Measurements from ENCODE around the gene IQSEC1. TPM values are rescaled to one million over a fixed set of nuclear protein-coding genes. Genes with fewer than 3 reads are reported as not detected.

IQSEC1 gene
- total RNA-seq, 1 experiment from 2014 or later = 28.1 TPM

GRCh38 chr3:13079510-13079909 is 6.3 kb upstream of the IQSEC1 start:
- Histone ChIP-seq H3K9me3 (ENCODE audit: control insufficient read depth in 1 of 2, insufficient read depth in 1 of 2, low read depth in 1 of 2, low read length in 2 of 2) (no peaks in the 10 kb centered on the region), H2AFZ (ENCODE audit: low read depth, low read length, poor library complexity, severe bottlenecking) (no peak overlapping the region), H3K36me3 (ENCODE audit: control insufficient read depth in 1 of 2, insufficient read depth in 2 of 2, low read length in 2 of 2) (no peaks in the 10 kb centered on the region), H3K9ac (ENCODE audit: low read length) (no peak overlapping the region), H3K4me2 (ENCODE audit: low read length) (no peak overlapping the region), H3K27ac (ENCODE audit: low read depth, low read length) (no peak overlapping the region), H3K79me2 (ENCODE audit: insufficient read depth, low read length) (no peaks in the 10 kb centered on the region), H3K9me2 (ENCODE audit: insufficient read depth) (no peaks in the 10 kb centered on the region), H3K27me3 (ENCODE audit: insufficient read depth, low read length) (peaks cover 26% of the 10 kb centered on the region), H3K4me3 (replicated peaks in 1 of 2; ENCODE audit: low read depth in 1 of 2, low read length in 2 of 2) (no peak overlapping the region), H3K4me1 (ENCODE audit: control insufficient read depth in 1 of 2, insufficient read depth in 2 of 2, low read length in 2 of 2) (no peaks in the 10 kb centered on the region), H4K20me1 (ENCODE audit: insufficient read depth) (no peaks in the 10 kb centered on the region)
- CTCF ChIA-PET = no interaction called here
- TF ChIP-seq TCF7L2 (IDR thresholded peaks at IDR 0.05; ENCODE audit: borderline replicate concordance, extremely low read depth, insufficient read depth, insufficient read length) (no peak), EGR1 (IDR thresholded peaks at IDR 0.05; ENCODE audit: low read depth) (no peak)
- no peak for ATAC-seq
- intact Hi-C loops (cut with micrococcal nuclease) = no loop called here
- POLR2A ChIA-PET = no interaction called here
- RAD21 ChIA-PET (ENCODE audit: low non-redundant PET in 1 of 2, low total read pairs in 2 of 2, uncharacterized antibody in 2 of 2, unreplicated experiment in 2 of 2) = no interaction called here
- no TSS peak for BruUV-seq (replicated peaks)
- DNase-seq (ENCODE audit: low read depth, low spot score) = no peak

- DNase-seq (ENCODE audit: low read depth, low spot score) = no peak
- ChIA-PET POLR2A (no interaction called here), CTCF (no interaction called here), RAD21 (ENCODE audit: low non-redundant PET in 1 of 2, low total read pairs in 2 of 2, uncharacterized antibody in 2 of 2, unreplicated experiment in 2 of 2) (no interaction called here)
- H3K79me2 ChIP-seq (ENCODE audit: insufficient read depth, low read length) = no peaks in the 10 kb centered on the region
- no TSS peak for BruUV-seq (replicated peaks)
- intact Hi-C loops (cut with micrococcal nuclease) = no loop called here
- TF ChIP-seq ZBTB33 (IDR thresholded peaks at IDR 0.05; ENCODE audit: extremely low read depth, insufficient replicate concordance, low read length) (no peak), ZFX (IDR thresholded peaks at IDR 0.05) (no peak), SIN3A (IDR thresholded peaks at IDR 0.05; ENCODE audit: low read depth) (no peak), SRF (IDR thresholded peaks at IDR 0.05; ENCODE audit: low read depth) (no peak), FOSL1 (IDR thresholded peaks at IDR 0.05; ENCODE audit: low read depth) (no peak), YY1 (IDR thresholded peaks at IDR 0.05; ENCODE audit: extremely low read depth, insufficient replicate concordance, low read depth, low read length) (no peak), ELF1 (IDR thresholded peaks at IDR 0.05; ENCODE audit: borderline replicate concordance, low read depth) (no peak), EGR1 (IDR thresholded peaks at IDR 0.05; ENCODE audit: low read depth) (no peak), JUND (IDR thresholded peaks at IDR 0.05) (no peak), MAX (IDR thresholded peaks at IDR 0.05) (no peak), TCF7L2 (IDR thresholded peaks at IDR 0.05; ENCODE audit: borderline replicate concordance, extremely low read depth, insufficient read depth, insufficient read length) (no peak), ATF3 (IDR thresholded peaks at IDR 0.05) (no peak), CEBPB (IDR thresholded peaks at IDR 0.05; ENCODE audit: low read depth) (no peak)
- H3K4me3 ChIP-seq (replicated peaks in 1 of 2; ENCODE audit: low read depth in 1 of 2, low read length in 2 of 2) = no peak overlapping the region
- no peaks in the 10 kb centered on the region for H4K20me1 ChIP-seq (ENCODE audit: insufficient read depth)
- no peak overlapping the region for H3K9ac ChIP-seq (ENCODE audit: low read length)
- H3K4me1 ChIP-seq (ENCODE audit: control insufficient read depth in 1 of 2, insufficient read depth in 2 of 2, low read length in 2 of 2) = no peaks in the 10 kb centered on the region
- no peak for ATAC-seq
- no peak overlapping the region for H3K27ac ChIP-seq (ENCODE audit: low read depth, low read length)
- no peaks in the 10 kb centered on the region for H3K9me2 ChIP-seq (ENCODE audit: insufficient read depth)
- H3K36me3 ChIP-seq (ENCODE audit: control insufficient read depth in 1 of 2, insufficient read depth in 2 of 2, low read length in 2 of 2) = no peaks in the 10 kb centered on the region
- no peaks in the 10 kb centered on the region for H3K9me3 ChIP-seq (ENCODE audit: control insufficient read depth in 1 of 2, insufficient read depth in 1 of 2, low read depth in 1 of 2, low read length in 2 of 2)
- H3K27me3 ChIP-seq (ENCODE audit: insufficient read depth, low read length) = peaks cover 26% of the 10 kb centered on the region
- H3K4me2 ChIP-seq (ENCODE audit: low read length) = no peak overlapping the region
- no peak overlapping the region for H2AFZ ChIP-seq (ENCODE audit: low read depth, low read length, poor library complexity, severe bottlenecking)
These were observed 5.8 kb upstream of the IQSEC1 start for GRCh38 chr3:13079051-13079450.
